ENCODE measurements around the gene ARID5B. TPM values are rescaled to one million over a fixed set of nuclear protein-coding genes. Genes with fewer than 3 reads are reported as not detected.

The ARID5B gene
- polyA plus RNA-seq, 1 donor from 2014 or later = 2.1 TPM

GRCh38 chr10:62099299-62099698 lies 197.8 kb downstream of the ARID5B start:
- H3K4me3 ChIP-seq (ENCODE audit: low read length) = no peak overlapping the region
- no peak overlapping the region for H2AFZ ChIP-seq (ENCODE audit: low read depth, low read length)
- no peaks in the 10 kb centered on the region for H3K79me2 ChIP-seq (replicated peaks; ENCODE audit: insufficient read depth, low read length)
- H3K27ac ChIP-seq (ENCODE audit: low read length) = no peak overlapping the region
- no peak overlapping the region for H3K9ac ChIP-seq (ENCODE audit: low read length)
- H3K36me3 ChIP-seq (ENCODE audit: insufficient read depth, low read length) = no peaks in the 10 kb centered on the region
- no peak for TF ChIP-seq POLR2AphosphoS5 (IDR thresholded peaks at IDR 0.05)
- TF ChIP-seq REST (IDR thresholded peaks at IDR 0.05; ENCODE audit: borderline replicate concordance) = no peak
- TF ChIP-seq MXI1 (conservative IDR thresholded peaks at IDR 0.05; ENCODE audit: poor library complexity, severe bottlenecking) = no peak
- TF ChIP-seq EZH2 (IDR thresholded peaks at IDR 0.05; ENCODE audit: borderline replicate concordance, insufficient read depth, low read length, poor library complexity, severe bottlenecking) = no peak
- no peak for TF ChIP-seq SMC3 (conservative IDR thresholded peaks at IDR 0.05; ENCODE audit: poor library complexity)
- no peak for TF ChIP-seq EP300 (conservative IDR thresholded peaks at IDR 0.05; ENCODE audit: poor library complexity, severe bottlenecking)
- TF ChIP-seq TAF1 (IDR thresholded peaks at IDR 0.05; ENCODE audit: low read depth) = no peak
- TF ChIP-seq CTCF (IDR thresholded peaks at IDR 0.05; ENCODE audit: poor library complexity, severe bottlenecking) = no peak
- no peak for TF ChIP-seq RAD21 (conservative IDR thresholded peaks at IDR 0.05)
- H3K27me3 ChIP-seq (ENCODE audit: insufficient read depth, low read depth, low read length) = no peaks in the 10 kb centered on the region
- H3F3A ChIP-seq (ENCODE audit: insufficient read depth, low read length, poor library complexity, severe bottlenecking) = no peaks in the 10 kb centered on the region
- H3K9me3 ChIP-seq (ENCODE audit: low read length) = no peaks in the 10 kb centered on the region
- H4K20me1 ChIP-seq (ENCODE audit: insufficient read depth) = no peaks in the 10 kb centered on the region
- H3K4me2 ChIP-seq (ENCODE audit: low read length) = no peak overlapping the region
- H3K9me2 ChIP-seq (ENCODE audit: insufficient read depth, low read length) = no peaks in the 10 kb centered on the region

- Histone ChIP-seq H3K27me3 (ENCODE audit: insufficient read depth, low read depth, low read length) (no peaks in the 10 kb centered on the region), H3K27ac (ENCODE audit: low read length) (no peak overlapping the region), H3K9me2 (ENCODE audit: insufficient read depth, low read length) (no peaks in the 10 kb centered on the region), H3K4me2 (ENCODE audit: low read length) (no peak overlapping the region), H3K36me3 (ENCODE audit: insufficient read depth, low read length) (no peaks in the 10 kb centered on the region), H2AFZ (ENCODE audit: low read depth, low read length) (no peak overlapping the region), H3K4me3 (ENCODE audit: low read length) (no peak overlapping the region), H3K9me3 (ENCODE audit: low read length) (no peaks in the 10 kb centered on the region), H3F3A (ENCODE audit: insufficient read depth, low read length, poor library complexity, severe bottlenecking) (no peaks in the 10 kb centered on the region), H3K9ac (ENCODE audit: low read length) (no peak overlapping the region), H3K79me2 (replicated peaks; ENCODE audit: insufficient read depth, low read length) (no peaks in the 10 kb centered on the region), H4K20me1 (ENCODE audit: insufficient read depth) (no peaks in the 10 kb centered on the region)
- TF ChIP-seq MXI1 (conservative IDR thresholded peaks at IDR 0.05; ENCODE audit: poor library complexity, severe bottlenecking) (no peak), REST (IDR thresholded peaks at IDR 0.05; ENCODE audit: borderline replicate concordance) (no peak), TAF1 (IDR thresholded peaks at IDR 0.05; ENCODE audit: low read depth) (no peak), EZH2 (IDR thresholded peaks at IDR 0.05; ENCODE audit: borderline replicate concordance, insufficient read depth, low read length, poor library complexity, severe bottlenecking) (no peak), EP300 (conservative IDR thresholded peaks at IDR 0.05; ENCODE audit: poor library complexity, severe bottlenecking) (no peak), RAD21 (conservative IDR thresholded peaks at IDR 0.05) (no peak), SMC3 (conservative IDR thresholded peaks at IDR 0.05; ENCODE audit: poor library complexity) (no peak), CTCF (IDR thresholded peaks at IDR 0.05; ENCODE audit: poor library complexity, severe bottlenecking) (no peak), POLR2AphosphoS5 (IDR thresholded peaks at IDR 0.05) (no peak)
These were observed 202.4 kb downstream of the ARID5B start for GRCh38 chr10:62103857-62104256.

All from neural cell (in vitro differentiated cells).